ENCODE results near the gene OPCML. TPM values are rescaled to one million over a fixed set of nuclear protein-coding genes. Genes with fewer than 3 reads are reported as not detected.

The OPCML gene
- total RNA-seq, 1 donor from 2014 or later = not detected

DNA sequence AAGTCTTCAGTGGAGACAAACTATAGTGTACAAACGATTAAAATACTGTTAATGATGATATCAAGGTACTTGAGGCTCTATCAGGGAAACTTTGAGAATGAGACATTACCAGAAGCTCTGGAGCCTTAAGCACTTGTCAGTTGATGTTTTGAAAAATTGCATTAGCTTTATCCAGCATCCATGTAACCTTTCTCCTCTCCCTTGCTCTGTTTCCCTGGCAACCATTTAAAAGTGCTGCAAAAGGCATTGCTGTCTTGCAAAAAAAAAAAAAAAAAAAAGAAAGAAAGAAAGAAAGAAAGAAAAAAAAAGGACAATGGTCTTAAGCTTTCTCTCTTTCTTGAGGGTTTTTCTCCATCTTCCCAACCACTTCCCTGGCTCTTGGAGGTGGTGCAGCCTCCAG is 787.0 kb downstream of the OPCML start:
- H3K4me3 ChIP-seq = no peak overlapping the region
- DNase-seq (ENCODE audit: low spot score in 2 of 2) = no peak
- H3K9me3 ChIP-seq = no peaks in the 10 kb centered on the region
- H3K4me1 ChIP-seq = no peaks in the 10 kb centered on the region
- intact Hi-C loops (cut with DNase I) = no loop called here
- H3K27me3 ChIP-seq = no peaks in the 10 kb centered on the region
- TF ChIP-seq, protein P1, sequence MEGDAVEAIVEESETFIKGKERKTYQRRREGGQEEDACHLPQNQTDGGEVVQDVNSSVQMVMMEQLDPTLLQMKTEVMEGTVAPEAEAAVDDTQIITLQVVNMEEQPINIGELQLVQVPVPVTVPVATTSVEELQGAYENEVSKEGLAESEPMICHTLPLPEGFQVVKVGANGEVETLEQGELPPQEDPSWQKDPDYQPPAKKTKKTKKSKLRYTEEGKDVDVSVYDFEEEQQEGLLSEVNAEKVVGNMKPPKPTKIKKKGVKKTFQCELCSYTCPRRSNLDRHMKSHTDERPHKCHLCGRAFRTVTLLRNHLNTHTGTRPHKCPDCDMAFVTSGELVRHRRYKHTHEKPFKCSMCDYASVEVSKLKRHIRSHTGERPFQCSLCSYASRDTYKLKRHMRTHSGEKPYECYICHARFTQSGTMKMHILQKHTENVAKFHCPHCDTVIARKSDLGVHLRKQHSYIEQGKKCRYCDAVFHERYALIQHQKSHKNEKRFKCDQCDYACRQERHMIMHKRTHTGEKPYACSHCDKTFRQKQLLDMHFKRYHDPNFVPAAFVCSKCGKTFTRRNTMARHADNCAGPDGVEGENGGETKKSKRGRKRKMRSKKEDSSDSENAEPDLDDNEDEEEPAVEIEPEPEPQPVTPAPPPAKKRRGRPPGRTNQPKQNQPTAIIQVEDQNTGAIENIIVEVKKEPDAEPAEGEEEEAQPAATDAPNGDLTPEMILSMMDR (IDR thresholded peaks at IDR 0.05) = no peak
- H3K36me3 ChIP-seq = no peaks in the 10 kb centered on the region
- no peak overlapping the region for H3K27ac ChIP-seq

DNA sequence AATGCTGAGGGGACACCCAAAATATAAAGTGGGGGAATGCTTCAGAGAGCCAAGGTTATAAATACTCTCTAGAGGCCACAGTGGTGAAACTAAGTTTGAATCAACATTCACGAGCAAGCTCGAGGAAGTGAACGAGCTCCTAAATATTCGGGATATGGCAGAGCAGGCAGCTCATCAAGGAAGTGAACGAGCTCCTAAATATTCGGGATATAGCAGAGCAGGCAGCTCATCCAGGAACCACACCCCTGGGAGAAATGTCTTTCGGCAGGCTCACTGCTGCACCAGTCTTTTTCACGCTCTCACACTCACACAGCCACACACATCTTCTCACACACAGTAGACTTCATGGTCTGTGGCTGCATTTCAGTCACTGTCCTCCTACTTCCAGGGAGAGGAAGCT is 787.5 kb downstream of the OPCML start:
- H3K4me1 ChIP-seq = no peaks in the 10 kb centered on the region
- no peak for DNase-seq (ENCODE audit: low spot score in 2 of 2)
- intact Hi-C loops (cut with DNase I) = no loop called here
- no peak overlapping the region for H3K27ac ChIP-seq
- no peaks in the 10 kb centered on the region for H3K27me3 ChIP-seq
- H3K4me3 ChIP-seq = no peak overlapping the region
- H3K9me3 ChIP-seq = no peaks in the 10 kb centered on the region
- TF ChIP-seq, protein P1 (IDR thresholded peaks at IDR 0.05) = no peak
- H3K36me3 ChIP-seq = no peaks in the 10 kb centered on the region

DNA sequence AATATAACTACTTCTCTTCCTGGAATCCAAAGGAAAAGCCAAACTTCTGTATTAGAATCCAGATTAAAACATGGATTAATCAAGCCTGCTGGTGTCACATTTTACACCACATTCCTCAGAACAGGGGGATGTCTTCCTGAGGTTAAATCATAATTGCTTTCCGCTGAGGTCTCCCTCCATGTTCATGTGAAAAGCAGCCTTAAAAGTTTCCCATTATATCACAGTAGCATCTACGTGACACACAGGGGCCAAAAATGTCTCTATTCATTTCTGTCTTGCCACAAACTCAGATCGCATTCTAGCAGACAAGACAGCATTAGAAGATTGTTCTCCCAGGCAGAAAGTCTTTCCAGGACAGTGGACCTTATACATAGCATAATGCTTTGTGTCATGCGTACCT is 788.7 kb downstream of the OPCML start:
- H3K4me3 ChIP-seq = no peak overlapping the region
- TF ChIP-seq, protein P1 (IDR thresholded peaks at IDR 0.05) = no peak
- no peaks in the 10 kb centered on the region for H3K9me3 ChIP-seq
- H3K27ac ChIP-seq = no peak overlapping the region
- no peak for DNase-seq (ENCODE audit: low spot score in 2 of 2)
- H3K36me3 ChIP-seq = no peaks in the 10 kb centered on the region
- H3K4me1 ChIP-seq = no peaks in the 10 kb centered on the region
- intact Hi-C loops (cut with DNase I) = no loop called here
- H3K27me3 ChIP-seq = no peaks in the 10 kb centered on the region

DNA sequence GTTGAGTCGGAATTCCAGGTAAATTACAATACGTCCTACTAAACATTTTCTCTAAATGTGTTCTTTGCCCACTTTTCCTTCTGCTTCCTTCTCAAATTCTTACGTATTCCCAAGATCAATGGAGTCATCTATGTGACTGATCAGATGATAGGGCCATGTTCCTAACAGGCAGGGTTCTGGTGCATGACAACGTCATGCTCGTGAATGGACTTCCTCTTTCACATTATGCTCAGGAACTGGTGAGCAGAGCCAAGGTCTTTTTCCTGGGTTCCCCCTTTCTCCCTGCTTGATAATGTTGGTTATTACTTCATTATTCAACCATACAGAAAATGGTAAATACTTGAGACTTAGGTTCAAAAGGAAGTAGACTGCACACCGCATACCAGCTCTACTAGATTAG is 789.4 kb downstream of the OPCML start:
- no peaks in the 10 kb centered on the region for H3K27me3 ChIP-seq
- H3K4me3 ChIP-seq = no peak overlapping the region
- H3K27ac ChIP-seq = no peak overlapping the region
- no peaks in the 10 kb centered on the region for H3K9me3 ChIP-seq
- H3K36me3 ChIP-seq = no peaks in the 10 kb centered on the region
- no peaks in the 10 kb centered on the region for H3K4me1 ChIP-seq
- TF ChIP-seq, protein P1 (IDR thresholded peaks at IDR 0.05) = no peak
- DNase-seq (ENCODE audit: low spot score in 2 of 2) = no peak
- intact Hi-C loops (cut with DNase I) = no loop called here

DNA sequence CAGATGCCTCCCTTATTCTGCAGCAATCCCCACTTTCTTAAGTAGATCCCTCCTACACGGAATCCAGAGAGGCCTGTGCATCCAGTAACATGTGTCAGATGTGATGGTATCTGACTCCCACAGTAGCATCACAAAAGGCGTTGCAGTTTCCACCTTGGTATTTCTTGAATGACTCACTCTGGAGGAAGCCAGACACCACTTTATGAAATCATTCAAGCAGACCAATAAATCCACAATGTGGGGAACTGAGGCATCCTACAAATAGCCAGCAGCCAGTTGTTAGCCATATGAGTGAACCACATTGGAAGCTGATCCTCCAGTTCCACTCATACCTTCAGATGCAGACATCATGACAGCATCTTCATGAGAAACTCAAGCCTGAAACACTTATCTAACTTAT is 798.1 kb downstream of the OPCML start:
- H3K27ac ChIP-seq = no peak overlapping the region
- intact Hi-C loops (cut with DNase I) = no loop called here
- no peaks in the 10 kb centered on the region for H3K27me3 ChIP-seq
- no peaks in the 10 kb centered on the region for H3K9me3 ChIP-seq
- DNase-seq (ENCODE audit: low spot score in 2 of 2) = no peak
- TF ChIP-seq, protein P1 (IDR thresholded peaks at IDR 0.05) = no peak
- H3K4me1 ChIP-seq = no peaks in the 10 kb centered on the region
- H3K36me3 ChIP-seq = no peaks in the 10 kb centered on the region
- H3K4me3 ChIP-seq = no peak overlapping the region

DNA sequence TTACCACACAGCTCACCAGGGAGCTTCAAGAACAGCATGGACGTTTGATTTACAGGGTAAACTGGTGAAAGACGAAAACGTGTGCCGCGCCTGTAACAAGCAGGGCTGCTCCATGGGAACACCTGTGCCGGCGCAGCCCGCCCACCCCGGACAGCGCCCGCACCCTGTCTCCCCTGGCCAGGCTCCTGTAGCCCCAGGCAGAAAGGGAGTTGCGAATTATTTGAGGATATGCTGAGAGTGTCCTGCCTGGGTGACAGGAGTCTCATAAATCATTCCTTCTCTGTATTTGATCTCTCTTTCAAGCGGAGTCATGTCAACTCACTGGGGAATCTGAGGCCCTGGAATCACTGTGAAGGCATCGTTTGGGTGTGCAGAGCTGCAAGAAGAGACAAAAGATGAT is 804.3 kb downstream of the OPCML start:
- Histone ChIP-seq H3K27me3 (no peaks in the 10 kb centered on the region), H3K9me3 (no peaks in the 10 kb centered on the region), H3K36me3 (no peaks in the 10 kb centered on the region), H3K4me3 (no peak overlapping the region), H3K4me1 (no peaks in the 10 kb centered on the region), H3K27ac (no peak overlapping the region)
- TF ChIP-seq, protein P1 (IDR thresholded peaks at IDR 0.05) = no peak
- intact Hi-C loops (cut with DNase I) = no loop called here
- no peak for DNase-seq (ENCODE audit: low spot score in 2 of 2)
